CD4-positive, alpha-beta T cell treated with Interleukin-21 for 1 hour (primary cell): ENCODE measurements around the gene ALK.

Source experiments
- DNase-seq: peaks from one replicate; pipeline ENCODE4 v3.0.0-alpha.2; 2020

ALK gene

DNA sequence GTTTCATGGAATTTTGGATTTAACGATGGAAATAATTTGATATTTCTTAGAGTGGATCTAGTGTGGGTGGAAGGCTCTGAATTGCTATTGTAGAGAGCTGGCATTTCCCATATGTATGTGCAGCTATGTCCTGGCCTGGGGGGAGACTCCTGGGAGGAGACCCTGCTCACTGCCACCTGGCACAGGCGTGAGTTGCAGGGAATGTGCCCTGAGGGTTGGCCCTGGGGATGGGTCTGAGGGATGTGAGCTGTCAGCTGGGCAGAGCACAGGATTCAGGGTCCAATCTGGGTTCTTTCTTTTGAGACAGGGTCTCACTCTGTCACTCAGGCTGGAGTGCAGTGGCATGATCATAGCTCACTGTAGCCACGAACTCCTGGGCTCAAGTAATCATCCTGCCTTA lies 686.0 kb downstream of the ALK start:
- no peak for DNase-seq

DNA sequence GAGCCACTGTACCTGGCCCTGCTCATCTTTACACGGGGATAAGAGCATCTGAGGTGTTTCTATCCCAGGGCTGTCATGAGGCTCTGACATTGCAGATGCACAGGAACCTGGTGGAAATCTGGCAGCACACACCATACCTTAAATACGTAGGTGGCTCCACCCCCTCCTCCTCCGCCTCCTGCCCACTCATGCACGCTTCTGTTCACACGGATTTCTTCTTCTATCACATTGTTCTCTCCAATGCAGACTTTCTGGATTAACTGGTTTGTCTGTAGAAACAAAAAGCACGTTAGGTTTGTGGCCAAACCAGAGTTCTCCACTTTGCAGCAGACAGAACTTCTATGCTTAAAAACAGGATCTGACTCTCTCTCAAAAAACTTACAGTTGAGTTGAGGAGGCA lies 688.0 kb downstream of the ALK start:
- DNase-seq = no peak

DNA sequence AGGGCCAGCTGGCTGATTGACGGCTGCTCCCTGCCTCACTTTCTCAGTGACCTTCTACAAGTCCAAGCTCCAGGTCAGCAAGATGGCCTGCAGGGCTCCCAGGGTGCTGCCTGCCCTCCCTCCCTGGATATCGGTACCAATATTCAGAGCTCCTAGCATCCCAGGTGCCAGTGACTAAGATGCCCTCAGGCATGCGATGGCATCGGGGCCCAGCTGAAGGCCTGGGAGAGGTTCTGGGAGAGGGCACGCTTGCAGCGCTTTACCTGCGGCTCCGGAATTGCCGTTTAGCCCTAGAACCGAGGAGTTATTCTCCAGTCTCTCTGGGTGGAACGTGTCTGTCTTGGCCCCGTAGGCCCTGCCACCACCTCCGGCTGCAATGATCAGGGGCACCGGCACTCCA lies 689.3 kb downstream of the ALK start:
- DNase-seq = no peak

DNA sequence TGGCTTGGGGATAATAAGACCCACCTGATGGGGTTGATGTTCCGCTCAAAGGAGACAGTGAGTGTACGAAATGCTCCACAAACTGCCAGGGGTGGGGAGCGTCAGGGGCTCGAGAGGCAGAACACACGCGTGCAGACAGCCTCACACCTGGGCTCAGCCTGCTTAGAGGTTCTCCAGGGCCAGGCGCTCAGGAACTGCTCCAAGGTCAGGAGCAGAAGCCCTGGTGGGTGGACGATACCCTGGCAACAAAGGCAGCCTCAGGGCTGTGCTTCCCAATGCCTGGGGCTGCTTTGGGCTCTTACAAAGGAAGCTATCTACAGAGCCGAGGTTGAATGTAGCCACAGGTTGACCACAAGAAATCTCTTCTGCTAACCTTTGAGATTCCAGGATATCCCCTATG lies 691.7 kb downstream of the ALK start:
- no peak for DNase-seq

DNA sequence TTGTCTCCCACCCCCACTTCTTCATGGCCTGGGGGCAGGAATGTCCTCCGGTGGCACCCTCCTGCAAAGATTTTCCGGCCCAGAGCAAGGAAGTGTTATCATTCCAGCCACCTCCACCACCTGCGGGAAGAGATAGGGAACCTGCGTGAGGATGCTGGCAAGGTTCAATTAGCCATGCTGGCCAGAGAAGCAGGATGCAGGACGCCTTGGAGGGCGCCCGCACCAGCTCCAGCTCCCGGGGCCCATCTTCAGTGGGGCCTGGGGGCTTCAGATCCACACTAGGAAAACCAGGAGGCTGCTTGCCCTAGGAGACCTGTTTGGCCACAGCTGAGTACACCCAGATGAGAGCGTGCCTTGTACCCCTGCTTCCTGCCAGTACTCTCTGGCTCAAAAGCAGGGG lies 692.4 kb downstream of the ALK start:
- no peak for DNase-seq

DNA sequence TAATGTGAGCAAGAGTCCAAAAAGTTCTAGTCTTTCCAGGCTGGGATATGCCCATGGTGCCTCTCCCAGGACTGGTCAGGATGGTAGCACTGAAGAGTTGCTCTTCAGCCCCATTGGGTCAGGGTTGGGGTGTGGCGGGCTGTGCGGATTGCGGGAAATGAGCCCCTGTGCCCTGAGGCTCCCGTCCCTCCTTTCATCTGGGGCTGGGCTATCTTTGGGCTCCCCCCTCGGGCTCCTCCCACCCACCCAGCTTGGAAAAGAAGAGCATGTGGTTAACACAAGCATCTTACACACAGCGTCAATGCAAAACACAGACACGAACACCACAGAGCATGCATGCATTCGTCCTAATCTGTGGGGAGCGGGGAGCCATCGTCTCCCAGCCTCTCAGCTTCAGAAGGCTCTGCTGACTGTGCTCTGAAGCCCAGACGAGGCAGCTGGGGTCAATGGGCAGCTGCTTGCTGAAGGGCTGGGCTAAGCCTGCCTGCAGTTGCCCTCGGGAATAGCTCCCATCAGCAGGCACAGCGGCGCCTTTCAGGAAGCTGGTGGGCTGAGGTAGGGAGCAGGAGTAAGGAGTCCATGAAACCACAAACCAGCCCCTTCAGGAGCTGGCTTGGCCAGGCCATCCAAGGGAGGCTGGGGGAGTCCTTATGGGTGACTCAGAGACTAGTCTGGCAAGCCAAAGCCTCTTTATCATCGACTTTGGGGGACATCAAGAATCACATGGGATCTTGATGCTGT lies 693.3 kb downstream of the ALK start:
- no peak for DNase-seq

DNA sequence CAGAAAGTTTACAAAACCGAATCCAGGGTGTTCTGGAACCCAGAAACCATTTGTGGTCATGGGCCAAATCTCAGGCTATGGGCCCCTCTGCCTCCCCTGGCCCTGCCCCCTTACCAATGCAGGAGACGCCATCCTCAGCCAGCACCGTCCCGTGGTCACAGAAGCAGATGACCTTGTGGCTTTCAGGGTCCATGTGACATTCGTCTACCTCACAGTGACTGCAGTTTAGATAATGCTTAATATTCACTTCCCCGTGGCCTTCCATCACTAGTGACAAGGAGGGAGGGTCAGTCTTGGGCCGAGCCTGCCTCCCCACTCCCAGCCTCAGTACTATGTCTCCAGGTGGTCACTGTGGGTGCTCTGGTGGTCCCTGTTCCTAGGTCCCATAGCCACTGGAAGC lies 694.6 kb downstream of the ALK start:
- DNase-seq = no peak

DNA sequence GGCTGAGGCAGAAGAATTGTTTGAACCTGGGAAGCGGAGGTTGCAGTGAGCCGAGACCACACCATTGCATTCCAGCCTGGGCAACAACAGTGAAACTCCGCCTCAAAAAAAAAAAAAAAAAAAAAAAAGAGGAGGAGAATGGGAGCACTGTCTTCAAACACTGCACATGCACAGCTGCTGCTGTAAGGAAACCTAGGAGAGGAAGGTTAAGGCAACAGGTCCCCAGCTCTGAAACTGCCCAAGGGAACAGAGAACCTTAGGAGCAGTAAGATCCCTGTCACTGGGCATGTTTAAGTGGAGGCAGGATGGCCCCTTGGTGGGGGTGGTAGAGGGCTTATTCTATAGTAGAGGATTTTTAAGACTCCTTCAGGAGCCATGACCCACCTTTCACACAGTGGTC lies 695.0 kb downstream of the ALK start:
- no peak for DNase-seq

DNA sequence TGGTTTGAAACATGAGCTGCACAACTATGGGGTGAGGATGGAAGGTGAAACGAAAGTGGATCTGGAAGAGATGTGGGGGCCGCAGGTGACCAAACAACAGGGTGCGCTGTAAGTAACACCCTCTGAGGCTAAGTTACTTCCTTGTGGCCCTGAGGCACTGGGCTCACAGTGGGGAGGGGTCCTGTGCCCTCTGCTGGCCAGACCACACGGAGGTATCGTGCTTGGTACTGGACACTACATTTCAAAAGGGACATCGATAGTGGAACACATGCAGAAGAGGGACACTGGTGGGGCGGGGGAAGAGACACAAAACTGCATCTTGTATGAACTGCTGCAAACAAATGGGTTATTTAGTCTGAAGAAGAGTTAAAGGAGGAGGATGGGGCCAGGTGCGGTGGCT lies 695.6 kb downstream of the ALK start:
- no peak for DNase-seq

DNA sequence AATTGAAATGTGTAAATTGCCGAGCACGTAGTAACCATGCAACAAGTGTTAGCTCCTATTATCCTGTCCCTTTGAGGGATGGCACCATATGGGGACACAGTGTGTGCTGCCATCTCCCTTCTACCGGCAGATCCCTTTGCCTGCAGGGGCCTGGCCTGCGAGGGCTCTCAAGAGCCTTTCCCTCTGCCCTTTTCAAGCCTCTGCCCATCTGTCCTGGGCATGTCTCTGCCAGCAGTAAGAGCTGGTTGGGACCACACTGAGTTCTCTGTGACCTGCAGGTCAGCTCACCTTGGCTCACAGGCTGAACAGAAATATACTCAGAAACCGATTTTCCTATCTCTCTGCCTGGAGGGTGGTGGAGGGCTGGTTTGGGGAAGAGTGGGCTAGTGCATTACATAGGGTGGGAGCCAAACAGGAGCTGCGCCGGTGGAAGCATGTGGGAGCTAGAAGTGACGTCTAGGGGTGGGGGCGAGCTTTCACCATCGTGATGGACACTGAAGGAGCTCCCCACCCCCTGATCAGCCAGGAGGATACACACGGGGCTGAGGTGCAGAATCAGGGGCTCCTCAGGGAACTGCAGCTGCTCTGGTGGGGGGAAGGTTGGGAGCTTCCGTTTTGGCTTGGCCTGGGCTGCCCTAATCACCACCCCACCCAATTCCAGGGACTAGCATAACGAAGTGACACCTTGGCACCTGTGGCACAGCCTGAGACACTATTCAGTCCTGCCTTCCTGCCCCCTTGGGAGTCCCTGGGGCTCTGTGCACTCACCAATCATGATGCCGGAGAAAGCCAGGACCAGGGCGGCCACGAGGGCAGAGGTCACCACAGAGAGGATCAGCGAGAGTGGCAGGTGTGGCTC lies 696.5 kb downstream of the ALK start:
- DNase-seq = no peak

DNA sequence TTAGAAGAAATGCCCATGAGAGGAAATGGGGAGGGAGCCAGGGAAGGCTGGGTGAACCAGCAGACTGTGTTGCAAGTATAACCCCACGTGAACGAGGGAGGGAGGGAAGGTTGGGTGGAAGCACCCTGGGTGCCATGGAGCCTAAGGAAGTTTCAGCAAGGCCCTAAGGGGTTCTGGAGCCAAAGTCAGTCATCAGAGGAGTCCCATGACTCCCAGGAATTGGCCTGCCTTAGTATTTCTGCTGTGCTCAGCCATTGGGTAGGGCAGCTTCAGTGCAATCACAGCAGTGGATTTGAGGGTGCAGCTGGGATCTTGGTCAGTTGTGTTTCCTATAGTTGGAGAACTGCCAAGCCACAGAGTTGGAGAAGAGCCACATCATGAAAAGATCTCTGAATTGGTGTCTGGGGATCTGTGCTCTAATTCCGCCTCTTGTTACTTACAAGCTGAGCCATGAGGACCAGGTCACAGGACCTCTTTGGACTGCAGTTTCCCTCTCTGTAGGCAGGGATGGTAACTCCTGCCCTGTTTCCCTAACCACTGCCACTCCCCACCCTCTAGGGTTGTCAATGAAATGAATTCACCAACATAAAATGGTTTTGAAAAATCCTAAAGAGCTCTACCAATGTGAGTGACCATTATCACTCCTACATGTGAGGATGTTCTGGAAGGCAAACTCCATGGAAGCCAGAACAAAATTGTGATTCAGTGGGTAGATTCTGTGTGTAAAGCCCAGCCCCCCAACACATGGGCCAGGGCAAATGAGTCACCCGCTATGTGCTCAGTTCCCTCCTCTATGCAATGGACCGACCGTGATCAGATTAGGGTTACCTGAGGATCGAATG lies 697.3 kb downstream of the ALK start:
- DNase-seq = no peak

DNA sequence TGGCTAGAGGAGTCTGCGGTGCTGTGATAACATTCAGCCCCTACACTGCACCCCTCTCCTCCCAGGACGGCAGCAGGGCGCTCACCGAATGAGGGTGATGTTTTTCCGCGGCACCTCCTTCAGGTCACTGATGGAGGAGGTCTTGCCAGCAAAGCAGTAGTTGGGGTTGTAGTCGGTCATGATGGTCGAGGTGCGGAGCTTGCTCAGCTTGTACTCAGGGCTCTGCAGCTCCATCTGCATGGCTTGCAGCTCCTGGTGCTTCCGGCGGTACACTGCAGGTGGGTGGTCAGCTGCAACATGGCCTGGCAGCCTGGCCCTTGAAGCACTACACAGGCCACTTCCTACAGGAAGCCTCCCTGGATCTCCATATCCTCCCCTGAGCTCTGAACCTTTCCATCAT lies 698.1 kb downstream of the ALK start:
- DNase-seq = no peak

DNA sequence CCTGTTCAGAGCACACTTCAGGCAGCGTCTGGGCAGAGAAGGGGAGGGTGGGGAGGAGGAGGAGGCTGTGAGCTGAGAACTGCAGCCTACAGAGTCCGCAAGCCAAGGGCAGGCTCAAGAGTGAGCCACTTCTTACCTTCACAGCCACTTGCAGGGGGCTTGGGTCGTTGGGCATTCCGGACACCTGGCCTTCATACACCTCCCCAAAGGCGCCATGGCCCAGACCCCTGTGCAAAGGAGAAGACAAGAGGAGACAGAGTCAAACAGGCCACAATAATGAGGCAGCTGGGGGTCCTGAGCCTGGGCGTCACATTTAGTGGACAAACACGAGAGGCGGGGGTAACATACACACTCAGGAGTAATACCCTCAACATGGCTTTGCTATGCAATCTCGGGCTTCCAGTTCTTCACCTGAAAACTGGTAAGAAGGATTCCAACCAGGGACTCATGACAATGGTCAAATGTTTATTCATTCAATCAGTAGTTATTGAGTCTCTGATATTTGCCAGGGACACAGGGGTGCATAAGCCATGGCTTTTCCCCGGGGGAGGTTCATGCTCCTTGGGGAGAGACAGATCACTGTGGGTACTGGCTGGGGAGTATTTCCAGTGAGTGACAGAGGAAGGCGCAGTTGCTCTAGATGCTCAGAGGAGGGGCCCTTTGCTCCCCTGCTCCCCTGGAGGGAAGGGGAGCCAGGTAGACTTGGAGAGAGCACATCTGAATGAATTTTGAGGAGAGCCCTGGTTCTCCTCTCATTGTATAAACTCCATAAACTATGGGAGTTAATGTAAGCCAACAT lies 698.8 kb downstream of the ALK start:
- DNase-seq = no peak

DNA sequence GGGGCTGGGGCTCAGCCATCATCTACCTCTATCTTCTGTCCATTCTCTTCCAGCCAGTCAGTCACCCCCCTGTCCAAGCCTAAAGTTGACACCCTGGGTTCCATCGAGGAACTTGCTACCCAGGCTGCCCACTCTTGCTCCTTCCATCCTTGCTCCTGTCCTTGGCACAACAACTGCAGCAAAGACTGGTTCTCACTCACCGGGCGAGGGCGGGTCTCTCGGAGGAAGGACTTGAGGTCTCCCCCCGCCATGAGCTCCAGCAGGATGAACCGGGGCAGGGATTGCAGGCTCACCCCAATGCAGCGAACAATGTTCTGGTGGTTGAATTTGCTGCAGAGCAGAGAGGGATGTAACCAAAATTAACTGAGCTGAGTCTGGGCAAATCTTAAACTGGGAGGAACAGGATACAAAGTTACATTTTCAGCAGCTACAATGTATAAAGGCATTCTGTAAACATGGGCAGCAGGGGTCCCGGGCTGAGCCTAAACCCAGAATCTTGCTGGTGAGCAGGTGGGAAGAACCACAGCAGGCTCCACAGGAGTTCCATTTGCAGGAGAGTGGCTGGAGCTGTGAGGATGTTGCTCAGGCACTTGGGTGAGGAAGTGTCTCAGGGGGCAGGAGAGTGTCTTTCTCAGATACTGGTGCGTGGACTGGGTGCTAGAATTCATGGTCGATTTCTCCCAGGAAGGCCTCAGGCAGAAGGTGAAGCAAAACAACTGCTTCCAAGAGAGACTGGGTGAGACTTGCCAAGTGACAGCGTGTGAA lies 700.7 kb downstream of the ALK start:
- no peak for DNase-seq

DNA sequence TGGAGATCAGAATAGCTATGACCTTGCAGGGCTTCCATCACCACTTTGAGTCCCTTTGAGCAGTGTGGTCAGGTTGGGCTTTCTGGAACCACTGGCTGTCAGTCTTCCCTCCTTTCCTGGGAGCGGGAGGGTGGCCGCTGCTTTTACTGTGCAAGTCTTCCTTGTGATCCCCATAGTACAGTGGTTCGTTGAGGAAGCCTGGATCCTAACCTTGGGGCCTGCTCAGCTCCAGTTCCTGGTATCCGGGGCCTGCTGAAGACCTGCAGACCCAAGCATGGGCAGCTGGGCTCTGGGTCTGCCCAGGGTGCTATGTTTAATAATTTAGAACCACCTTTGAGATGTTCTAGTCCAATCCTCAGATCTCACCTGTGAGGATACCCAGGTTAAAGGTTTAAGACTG lies 702.0 kb downstream of the ALK start:
- no peak for DNase-seq

DNA sequence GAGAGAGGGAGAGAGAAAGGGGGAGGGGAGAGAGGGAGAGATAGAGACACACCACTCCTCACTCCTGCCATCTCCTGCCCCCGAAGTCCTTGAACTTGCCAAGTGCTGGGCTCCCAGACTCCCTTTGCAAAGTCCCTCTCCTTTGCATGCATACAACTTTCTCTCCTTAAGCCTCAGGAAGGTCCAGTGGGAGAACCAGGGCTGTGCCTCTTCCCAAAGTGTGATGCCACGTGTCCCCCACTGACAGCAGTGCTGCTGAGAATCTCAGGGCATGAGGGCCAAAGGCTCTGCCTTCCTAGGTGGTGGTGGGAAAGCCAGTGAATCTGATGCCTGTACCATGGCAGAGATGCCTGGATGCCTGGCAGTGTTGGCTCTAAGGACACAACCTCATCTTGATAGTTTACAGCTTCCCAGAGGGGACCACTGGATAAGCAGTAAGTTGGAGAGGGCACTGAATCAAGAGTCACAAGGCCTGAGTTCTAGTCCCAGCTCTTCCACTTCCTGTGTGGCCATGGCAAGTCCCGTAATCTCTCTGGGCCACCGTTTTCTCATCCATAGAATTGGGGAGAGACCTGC lies 702.7 kb downstream of the ALK start:
- DNase-seq = no peak

DNA sequence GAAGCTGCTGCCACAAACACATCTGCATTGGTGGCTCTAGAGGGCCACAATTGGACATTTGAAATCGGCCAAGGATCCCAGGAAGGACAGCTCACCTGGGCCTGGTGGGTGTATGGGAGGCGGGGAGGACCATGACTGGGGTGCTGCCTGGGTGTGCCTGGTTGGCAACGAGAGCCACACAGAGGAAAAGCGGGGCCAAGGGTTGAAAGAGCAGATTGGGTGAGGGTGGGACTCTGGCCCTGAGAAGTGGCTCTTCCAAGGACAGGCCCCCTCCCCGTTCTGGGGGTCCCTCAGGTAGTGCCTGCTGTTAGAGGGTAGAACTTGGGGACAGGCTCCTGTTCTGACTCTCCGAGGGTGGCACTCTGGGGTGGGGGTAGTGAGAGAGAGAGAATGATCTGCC lies 703.3 kb downstream of the ALK start:
- DNase-seq = no peak

DNA sequence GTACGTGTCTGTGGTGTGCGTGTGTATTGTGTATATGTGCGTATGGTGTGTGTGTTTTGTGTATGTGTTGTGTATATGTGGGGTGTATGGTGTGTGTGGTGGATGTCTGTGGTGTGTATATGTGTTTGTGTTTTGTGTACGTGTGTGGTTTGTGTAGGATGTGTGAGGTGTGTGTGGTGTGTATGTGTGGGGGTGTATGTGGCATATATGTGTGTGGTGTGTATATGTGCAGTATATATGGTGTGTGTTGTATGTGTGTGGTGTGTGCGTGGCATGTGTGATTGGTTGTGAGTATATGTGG lies 704.8 kb downstream of the ALK start:
- DNase-seq = no peak

DNA sequence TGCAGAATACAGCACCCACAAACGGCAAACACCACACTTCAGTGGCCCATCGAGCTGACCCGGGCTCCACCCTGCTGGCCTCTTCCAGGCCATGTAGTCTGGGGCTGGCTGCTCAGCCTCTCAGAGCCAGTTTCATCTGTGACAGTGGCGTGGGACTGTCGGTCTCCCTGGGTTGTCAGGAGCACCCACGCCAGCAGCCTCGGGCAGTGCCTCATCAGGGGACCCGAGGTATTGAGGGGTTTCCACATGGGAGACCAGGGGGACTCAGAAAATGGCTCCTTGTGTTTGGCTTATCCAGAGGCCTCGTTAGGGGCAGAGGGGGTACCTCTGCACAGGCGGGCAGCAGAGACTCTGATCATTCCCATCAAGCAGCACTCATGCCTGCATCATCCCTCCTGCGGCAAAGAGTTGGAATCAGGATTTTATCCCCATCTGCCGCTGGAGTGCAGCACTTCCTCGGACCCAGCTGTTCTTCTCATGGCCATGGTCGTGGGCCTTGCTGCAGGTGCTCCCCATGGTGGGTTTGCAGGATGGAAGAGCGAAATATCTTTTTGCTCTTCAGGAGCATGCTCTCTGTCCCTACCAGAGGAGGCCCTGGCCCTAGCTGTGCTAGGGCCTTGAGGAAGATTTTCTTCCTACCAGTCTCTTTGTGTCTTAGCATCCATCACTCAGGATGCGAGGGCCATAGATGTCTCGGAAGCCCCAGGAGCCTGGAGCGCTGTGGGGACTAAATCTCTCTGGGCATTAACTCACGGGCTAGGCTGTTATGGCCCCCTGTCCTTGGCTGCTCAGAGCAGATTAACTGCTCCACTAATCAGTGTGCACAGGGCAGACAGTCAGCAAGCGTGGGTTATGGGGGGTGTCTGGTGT lies 705.4 kb downstream of the ALK start:
- DNase-seq = no peak

DNA sequence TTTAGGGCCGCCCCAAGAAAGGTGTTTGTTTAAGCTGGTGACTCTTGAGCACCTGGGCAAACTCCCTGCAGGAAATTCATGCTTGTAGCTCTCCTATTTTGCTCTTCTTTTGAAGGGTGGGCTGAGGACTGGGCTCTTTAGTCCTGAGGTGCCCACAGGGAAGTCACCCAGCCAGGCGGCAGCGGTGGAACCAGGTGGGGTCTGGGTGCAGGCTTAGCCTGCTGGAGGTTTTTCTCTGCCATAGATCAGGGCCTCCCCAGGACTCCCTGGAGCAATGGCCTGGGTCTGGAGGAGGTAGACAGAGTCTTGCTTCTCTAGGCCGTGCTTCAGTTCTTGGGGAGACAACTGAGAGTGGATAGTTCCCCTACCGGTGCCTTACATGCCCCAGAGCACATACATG lies 706.3 kb downstream of the ALK start:
- no peak for DNase-seq

DNA sequence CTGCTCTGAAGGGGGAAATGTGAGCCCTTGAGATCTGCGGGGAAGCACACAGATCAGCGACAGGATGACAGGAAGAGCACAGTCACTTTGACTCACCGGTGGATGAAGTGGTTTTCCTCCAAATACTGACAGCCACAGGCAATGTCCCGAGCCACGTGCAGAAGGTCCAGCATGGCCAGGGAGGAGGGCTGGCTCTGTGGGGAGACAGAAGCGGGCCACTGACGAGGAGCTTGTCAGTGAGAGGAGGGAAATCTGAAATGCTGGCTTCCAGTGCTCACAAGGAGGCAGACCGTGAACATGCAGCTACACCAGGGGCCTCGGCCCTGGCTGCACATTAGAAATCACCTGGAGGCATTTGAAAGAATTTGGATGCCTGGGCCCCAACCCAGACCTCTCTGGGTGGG lies 707.5 kb downstream of the ALK start:
- no peak for DNase-seq
